NCI-H69 (cell line): Measurements from ENCODE around the gene FAM227B.
"Not testable (repeated sequence)": the region's sequence is repeated elsewhere in the genome, so short reads cannot be mapped to it uniquely, and the experiment has no call there.

Source experiments
- DNase-seq: peaks from one replicate; lab custom pipeline; 2025; lab: John Stamatoyannopoulos, UW

FAM227B gene

GRCh38 chr15:49620658-49621368 lies at the start of gene FAM227B, which contains the start of gene DTWD1:
Gene FAM227B, minus strand, starts transcription at chr15:49620818. Its CDS starts 5,647 bp downstream, at chr15:49615171.
Gene DTWD1, plus strand, starts transcription at chr15:49621048. Its CDS starts 4,120 bp downstream, at chr15:49625168.
- DNase-seq: peak; percentile 99

GRCh38 chr15:49669288-49669687 lies 48.7 kb upstream of the FAM227B start:
- peak; percentile 85 for DNase-seq

- DNase-seq: not testable (repeated sequence)
These were observed 45.9 kb upstream of the FAM227B start for GRCh38 chr15:49666486-49666885.

- no peak for DNase-seq
These were observed 44.1 kb upstream of the FAM227B start for GRCh38 chr15:49664716-49665115.

- DNase-seq: no peak
These were observed 36.1 kb upstream of the FAM227B start for GRCh38 chr15:49656734-49657133.

GRCh38 chr15:49652922-49653321 lies 32.3 kb upstream of the FAM227B start:
- DNase-seq: no peak

- DNase-seq: no peak
These were observed 30.1 kb upstream of the FAM227B start for GRCh38 chr15:49650676-49651075.

- no peak for DNase-seq
These were observed 29.4 kb upstream of the FAM227B start for GRCh38 chr15:49649987-49650386.

GRCh38 chr15:49646891-49647290 lies 26.3 kb upstream of the FAM227B start:
- DNase-seq: peak; percentile 41

GRCh38 chr15:49645941-49646340 lies 25.3 kb upstream of the FAM227B start:
- peak; percentile 99 for DNase-seq

- DNase-seq: peak; percentile 34
These were observed 24.7 kb upstream of the FAM227B start for GRCh38 chr15:49645277-49645676.

- peak; percentile 90 for DNase-seq
These were observed 23.8 kb upstream of the FAM227B start for GRCh38 chr15:49644364-49644794.

- DNase-seq: no peak
These were observed 17.2 kb upstream of the FAM227B start for GRCh38 chr15:49637857-49638256.

GRCh38 chr15:49628379-49628778 lies 7.8 kb upstream of the FAM227B start:
- no peak for DNase-seq

GRCh38 chr15:49627407-49627877 lies 6.8 kb upstream of the FAM227B start:
- peak; percentile 24 for DNase-seq

- peak; percentile 16 for DNase-seq
These were observed 4.9 kb upstream of the FAM227B start for GRCh38 chr15:49625460-49626036.

GRCh38 chr15:49624056-49624455 lies 3.4 kb upstream of the FAM227B start:
- no peak for DNase-seq

- peak; percentile 11 for DNase-seq
These were observed 1.9 kb upstream of the FAM227B start for GRCh38 chr15:49622561-49622960.

- DNase-seq: peak; percentile 28
These were observed 1.3 kb upstream of the FAM227B start for GRCh38 chr15:49621887-49622286.

- DNase-seq: peak; percentile 55
These were observed 788 bp upstream of the FAM227B start for GRCh38 chr15:49621401-49621811.

- peak; percentile 37 for DNase-seq
These were observed 419 bp downstream of the FAM227B start for GRCh38 chr15:49620199-49620598.

- no peak for DNase-seq
These were observed 1.4 kb downstream of the FAM227B start for GRCh38 chr15:49619226-49619625.

GRCh38 chr15:49612240-49612639 lies 8.4 kb downstream of the FAM227B start:
- DNase-seq: not testable (repeated sequence)
